Neuronal stem cell (in vitro differentiated cells): ENCODE results near the gene PRR3.
A peak's percentile ranks its signal among the peaks of the same experiment; 100 is the strongest.
"Not testable (repeated sequence)": the region's sequence is repeated elsewhere in the genome, so short reads cannot be mapped to it uniquely, and the experiment has no call there.

Experiments
- DNase-seq: peaks from one replicate; pipeline ENCODE4 v3.0.0-alpha.2; 2013; ENCODE audit warnings: low spot score
- H2AFZ ChIP-seq: one replicate; pipeline ENCODE4 v1.6.1; 2013; ENCODE audit warnings: mild to moderate bottlenecking, low read length, inconsistent platforms
- H2AK5ac ChIP-seq: 2 replicates; pipeline ENCODE4 v1.6.1; 2013; ENCODE audit warnings: low read depth, mild to moderate bottlenecking, inconsistent platforms, low read length, moderate library complexity, mixed read lengths
- H2BK120ac ChIP-seq: 2 replicates; pipeline ENCODE4 v1.6.1; 2013; ENCODE audit warnings: low read depth, mild to moderate bottlenecking, inconsistent platforms, low read length, moderate library complexity, mixed read lengths
- H2BK12ac ChIP-seq: one replicate; pipeline ENCODE4 v1.6.1; 2013; ENCODE audit warnings: low read length, inconsistent platforms
- H2BK15ac ChIP-seq: 2 replicates; pipeline ENCODE4 v1.6.1; 2013; ENCODE audit warnings: mild to moderate bottlenecking, low read length, inconsistent platforms, mixed read lengths
- H2BK5ac ChIP-seq: one replicate; pipeline ENCODE4 v1.6.1; 2013; ENCODE audit warnings: inconsistent platforms, mild to moderate bottlenecking, low read length, moderate library complexity
- H3K14ac ChIP-seq: one replicate; pipeline ENCODE4 v1.6.1; 2013; ENCODE audit warnings: low read length, inconsistent platforms
- H3K18ac ChIP-seq: 2 replicates; pipeline ENCODE4 v1.6.1; 2013; ENCODE audit warnings: low read length, inconsistent platforms
- H3K23ac ChIP-seq: 2 replicates; pipeline ENCODE4 v1.6.1; 2013; ENCODE audit warnings: low read depth, mild to moderate bottlenecking, mixed read lengths, low read length, inconsistent platforms; ENCODE audit not compliant: poor library complexity
- H3K27ac ChIP-seq: replicated peaks from 3 replicates; pipeline ENCODE4 v1.5.1; 2013; ENCODE audit warnings: low read length, inconsistent platforms
- H3K27me3 ChIP-seq, 3 experiments: 2 replicates each; pipeline ENCODE4 v1.6.1; 2013; ENCODE audit warnings: low read length in 3 of 3, mild to moderate bottlenecking in 2 of 3, inconsistent platforms in 1 of 3, low read depth in 1 of 3, mixed read lengths in 1 of 3, moderate library complexity in 1 of 3; ENCODE audit not compliant: control insufficient read depth in 3 of 3, insufficient read depth in 3 of 3
- H3K36me3 ChIP-seq, 2 donors: replicated peaks in 1 of 2; 2 replicates each; pipeline ENCODE4 v1.6.1; 2013; ENCODE audit warnings: low read length in 2 of 2; ENCODE audit not compliant: control insufficient read depth in 2 of 2, insufficient read depth in 2 of 2
- H3K4ac ChIP-seq: 2 replicates; pipeline ENCODE4 v1.6.1; 2013; ENCODE audit warnings: inconsistent platforms, mild to moderate bottlenecking, low read length, moderate library complexity
- H3K4me1 ChIP-seq, 2 donors: 1 replicate in 1 of 2; 2 replicates in 1 of 2; pipeline ENCODE4 v1.6.1; 2013; ENCODE audit warnings: low read length in 2 of 2, low read depth in 1 of 2; ENCODE audit not compliant: control insufficient read depth in 2 of 2, insufficient read depth in 1 of 2
- H3K4me2 ChIP-seq: one replicate; pipeline ENCODE4 v1.6.1; 2013; ENCODE audit warnings: mild to moderate bottlenecking, low read length, inconsistent platforms; ENCODE audit not compliant: insufficient read depth, poor library complexity, severe bottlenecking
- H3K4me3 ChIP-seq, 2 donors: 2 replicates each; pipeline ENCODE4 v1.5.1; 2013; ENCODE audit warnings: low read length in 2 of 2, mild to moderate bottlenecking in 2 of 2, inconsistent platforms in 1 of 2, moderate library complexity in 1 of 2
- H3K79me1 ChIP-seq: one replicate; pipeline ENCODE4 v1.6.1; 2013; ENCODE audit warnings: low read depth, mild to moderate bottlenecking, inconsistent platforms, low read length, moderate library complexity
- H3K9ac ChIP-seq: one replicate; pipeline ENCODE4 v1.6.1; 2013; ENCODE audit warnings: mild to moderate bottlenecking, low read depth, low read length, inconsistent platforms; ENCODE audit not compliant: poor library complexity
- H3K9me3 ChIP-seq, 2 donors: replicated peaks in 1 of 2; 2 replicates each; pipeline versions ENCODE3 to v1.6.1; 2013; ENCODE audit warnings: low read length in 2 of 2, mild to moderate bottlenecking in 2 of 2, inconsistent platforms in 1 of 2, low read depth in 1 of 2, mixed read lengths in 1 of 2, moderate library complexity in 1 of 2; ENCODE audit not compliant: control insufficient read depth in 2 of 2, insufficient read depth in 1 of 2
- H4K8ac ChIP-seq: one replicate; pipeline ENCODE4 v1.6.1; 2013; ENCODE audit warnings: low read depth, mild to moderate bottlenecking, inconsistent platforms, low read length, moderate library complexity
- H4K91ac ChIP-seq: one replicate; pipeline ENCODE4 v1.6.1; 2013; ENCODE audit warnings: low read length, low read depth, mild to moderate bottlenecking, inconsistent platforms; ENCODE audit not compliant: poor library complexity
- WGBS, 2 donors: extraction: QIAGEN DNeasy Blood & Tissue Kit; methylation state at CpG; one replicate each; pipeline ENCODE4 v1.1.7; 2013; ENCODE audit warnings: missing lambda C conversion rate in 2 of 2, mixed read lengths in 1 of 2; ENCODE audit not compliant: insufficient read length in 2 of 2, insufficient replicate concordance in 1 of 2; ENCODE audit errors: extremely low coverage in 2 of 2; 5-methylcytosine and 5-hydroxymethylcytosine counted together

PRR3 gene

DNA sequence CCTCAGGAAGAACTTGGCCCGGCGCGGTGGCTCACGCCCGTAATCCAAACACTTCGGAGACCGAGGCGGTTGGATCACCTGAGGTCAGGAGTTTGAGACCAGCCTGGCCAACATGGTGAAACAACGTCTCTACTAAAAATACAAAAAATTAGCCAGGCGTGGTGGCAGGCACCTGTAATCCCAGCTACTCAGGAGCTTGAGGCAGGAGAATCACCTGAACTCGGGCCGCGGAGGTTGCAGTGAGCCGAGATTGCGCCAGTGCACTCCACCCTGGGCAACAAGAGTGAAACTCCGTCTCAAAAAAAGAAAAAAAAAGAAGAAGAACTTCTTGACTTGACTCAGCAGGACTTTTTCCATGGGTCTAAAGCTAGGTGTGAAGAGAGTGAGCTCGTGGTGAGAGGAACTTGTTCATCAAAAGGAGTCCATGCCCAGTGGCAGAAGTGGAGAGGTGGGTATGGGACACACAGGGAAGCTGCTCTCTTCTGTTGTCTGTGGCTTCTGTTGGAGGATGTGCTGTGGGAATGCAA is 27.7 kb upstream of the PRR3 start:
- H3K18ac ChIP-seq, H3K4ac ChIP-seq, H3K14ac ChIP-seq, H3K4me3 ChIP-seq, H3K23ac ChIP-seq, H3K79me1 ChIP-seq, H2AK5ac ChIP-seq, H3K4me2 ChIP-seq, H2BK15ac ChIP-seq, H3K4me1 ChIP-seq, H3K27ac ChIP-seq, H4K8ac ChIP-seq, H4K91ac ChIP-seq, H2BK12ac ChIP-seq, H2BK120ac ChIP-seq, H3K9ac ChIP-seq, H3K9me3 ChIP-seq, H3K27me3 ChIP-seq, H3K36me3 ChIP-seq, H2AFZ ChIP-seq, DNase-seq, H2BK5ac ChIP-seq: not testable (repeated sequence)
- no CpG with 5 or more reads among the region's 17 CpGs for WGBS, 2 donors

DNA sequence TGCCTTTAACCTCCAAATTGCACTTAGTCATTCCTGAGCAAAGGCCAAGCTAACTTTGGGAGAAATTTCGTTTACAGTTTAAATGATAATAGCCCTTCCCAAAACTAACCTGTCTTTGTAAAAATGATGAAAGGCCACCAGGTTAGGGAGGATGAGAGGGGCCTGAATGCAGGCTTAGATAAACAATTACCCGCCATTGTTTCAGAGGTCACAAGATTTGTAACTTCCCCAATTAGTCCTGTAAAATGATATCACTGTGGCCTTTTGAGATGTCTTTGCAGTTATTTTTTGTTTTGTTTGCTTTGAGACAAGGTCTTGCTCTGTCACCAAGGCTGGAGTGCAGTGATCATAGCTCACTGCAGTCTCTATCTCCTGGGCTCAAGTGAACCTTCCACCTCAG is 27.1 kb upstream of the PRR3 start:
- Histone ChIP-seq H3K23ac (no peak overlapping the region), H2BK120ac (no peak overlapping the region), H3K27ac (no peak overlapping the region), H4K8ac (no peak overlapping the region), H3K18ac (no peak overlapping the region), H2BK12ac (no peak overlapping the region), H3K4me1 (no peaks in the 10 kb centered on the region), H4K91ac (no peak overlapping the region), H3K9me3 (no peaks in the 10 kb centered on the region), H3K27me3 (no peaks in the 10 kb centered on the region), H3K4me3 (peak overlapping the region in 1 of 2 donors; percentile 42), H3K9ac (no peak overlapping the region), H3K4me2 (no peak overlapping the region), H2BK5ac (no peak overlapping the region), H2AK5ac (no peak overlapping the region), H3K36me3 (no peaks in the 10 kb centered on the region), H3K79me1 (no peaks in the 10 kb centered on the region), H2AFZ (no peak overlapping the region), H3K14ac (no peak overlapping the region), H3K4ac (no peak overlapping the region), H2BK15ac (no peak overlapping the region)
- WGBS, 2 donors, result no CpG with 5 or more reads among the region's 2 CpGs
- DNase-seq, result no peak

DNA sequence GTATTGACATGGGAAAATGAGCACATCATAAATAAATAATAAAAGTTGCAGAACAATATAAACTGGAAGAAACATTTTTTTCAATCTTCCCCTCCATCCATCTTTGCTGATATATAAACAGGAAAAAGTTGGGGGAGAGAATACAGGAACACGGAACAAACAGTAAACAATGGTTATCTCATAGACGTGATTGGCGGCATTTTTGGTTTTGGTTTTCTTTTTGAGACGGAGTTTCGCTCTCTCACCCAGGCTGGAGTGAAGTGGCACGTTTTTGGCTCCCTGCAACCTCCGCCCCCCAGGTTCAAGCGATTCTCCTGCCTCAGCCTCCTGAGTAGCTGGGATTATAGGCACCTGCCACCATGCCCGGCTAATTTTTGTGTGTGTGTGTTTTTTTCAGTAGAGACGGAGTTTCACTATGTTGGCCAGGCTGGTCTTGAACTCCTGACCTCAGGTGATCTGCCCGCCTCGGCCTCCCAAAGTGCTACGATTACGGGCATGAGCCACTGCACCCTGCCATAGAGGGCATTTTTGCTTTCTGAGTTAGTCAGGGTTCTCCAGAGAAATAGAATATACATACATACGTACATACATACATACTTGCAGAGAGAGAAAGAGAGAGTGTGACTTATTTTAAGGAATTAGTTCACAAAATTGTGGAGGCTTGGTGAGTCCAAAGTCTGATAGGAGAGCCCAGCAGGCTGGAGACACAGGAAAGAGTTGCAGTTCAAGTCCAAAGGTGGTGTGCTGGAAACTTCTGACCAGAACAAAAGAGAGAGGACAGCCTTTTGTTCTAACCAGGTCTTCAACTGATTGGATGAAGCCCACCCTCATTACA is 23.4 kb upstream of the PRR3 start:
- H3K9ac ChIP-seq, result no peak overlapping the region
- H3K4ac ChIP-seq, result no peak overlapping the region
- no peaks in the 10 kb centered on the region for H3K79me1 ChIP-seq
- no peaks in the 10 kb centered on the region for H3K27me3 ChIP-seq
- H2BK120ac ChIP-seq, result no peak overlapping the region
- H2BK5ac ChIP-seq, result no peak overlapping the region
- H4K91ac ChIP-seq, result no peak overlapping the region
- WGBS, 2 donors, result no CpG with 5 or more reads among the region's 15 CpGs
- no peak overlapping the region for H2AK5ac ChIP-seq
- H3K27ac ChIP-seq, result no peak overlapping the region
- no peak overlapping the region for H3K18ac ChIP-seq
- H4K8ac ChIP-seq, result no peak overlapping the region
- H2AFZ ChIP-seq, result no peak overlapping the region
- no peak overlapping the region for H3K14ac ChIP-seq
- H2BK12ac ChIP-seq, result no peak overlapping the region
- H3K9me3 ChIP-seq, result no peaks in the 10 kb centered on the region
- no peak overlapping the region for H2BK15ac ChIP-seq
- no peaks in the 10 kb centered on the region for H3K4me1 ChIP-seq
- no peak overlapping the region for H3K4me3 ChIP-seq
- H3K4me2 ChIP-seq, result no peak overlapping the region
- H3K23ac ChIP-seq, result no peak overlapping the region
- DNase-seq, result no peak
- no peaks in the 10 kb centered on the region for H3K36me3 ChIP-seq

DNA sequence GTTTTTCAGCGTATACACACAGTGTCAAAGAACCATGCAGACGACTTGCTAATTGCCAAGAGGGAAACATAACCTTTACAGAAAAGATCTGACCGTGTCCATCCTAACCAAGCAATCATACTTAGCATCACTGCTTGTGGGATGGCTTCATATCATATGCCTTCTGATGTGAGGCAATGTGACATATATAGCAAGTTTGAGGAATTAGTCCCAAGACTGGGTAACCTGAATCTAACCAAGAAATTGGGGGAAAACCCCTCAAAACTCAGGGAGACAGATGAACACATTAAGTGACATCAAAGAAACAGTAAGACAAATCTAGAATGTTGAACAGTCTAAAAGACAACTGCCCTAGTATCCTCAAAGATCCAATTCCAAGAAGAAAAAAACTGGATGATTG is 19.2 kb upstream of the PRR3 start:
- H4K91ac ChIP-seq, result no peak overlapping the region
- H3K23ac ChIP-seq, result no peak overlapping the region
- no peak overlapping the region for H3K27ac ChIP-seq
- no peak overlapping the region for H2BK5ac ChIP-seq
- H2BK12ac ChIP-seq, result no peak overlapping the region
- H2BK15ac ChIP-seq, result no peak overlapping the region
- no peak overlapping the region for H3K4ac ChIP-seq
- no peaks in the 10 kb centered on the region for H3K36me3 ChIP-seq
- H4K8ac ChIP-seq, result no peak overlapping the region
- no peak overlapping the region for H3K18ac ChIP-seq
- no peak overlapping the region for H2AK5ac ChIP-seq
- no peak for DNase-seq
- H3K4me3 ChIP-seq, result no peak overlapping the region
- no peak overlapping the region for H3K14ac ChIP-seq
- no peaks in the 10 kb centered on the region for H3K9me3 ChIP-seq
- H3K27me3 ChIP-seq, result no peaks in the 10 kb centered on the region
- no peak overlapping the region for H3K9ac ChIP-seq
- no peak overlapping the region for H2AFZ ChIP-seq
- no peaks in the 10 kb centered on the region for H3K79me1 ChIP-seq
- no CpG with 5 or more reads among the region's 3 CpGs for WGBS, 2 donors
- H3K4me2 ChIP-seq, result no peak overlapping the region
- H2BK120ac ChIP-seq, result no peak overlapping the region
- H3K4me1 ChIP-seq, result no peaks in the 10 kb centered on the region
